HCT116 (cell line): ENCODE measurements around the gene KLRF2.

ENCODE experiments used
- EZH2 ChIP-seq: fragments of 200-600 bp; sonication (generic); IDR thresholded peaks from 2 replicates; pipeline ENCODE4 v1.6.1; 2017; ENCODE audit warnings: antibody characterized with exemption, mixed run types
- POLR2A ChIP-seq: IDR thresholded peaks from 2 replicates; pipeline ENCODE4 v1.7.0; 2011; ENCODE audit warnings: borderline replicate concordance; ENCODE audit not compliant: insufficient read depth, insufficient read length; ENCODE audit errors: extremely low read depth
- POLR2AphosphoS5 ChIP-seq: IDR thresholded peaks from 2 replicates; pipeline ENCODE4 v1.6.1; 2011; ENCODE audit warnings: mild to moderate bottlenecking, low read depth, low read length, moderate library complexity
- RAD21 ChIP-seq: IDR thresholded peaks from 2 replicates; pipeline ENCODE4 v1.6.1; 2012; ENCODE audit warnings: low read depth, mild to moderate bottlenecking
- SRF ChIP-seq: IDR thresholded peaks from 2 replicates; pipeline ENCODE4 v1.6.1; 2012; ENCODE audit warnings: low read depth
- ZNF274 ChIP-seq: fragments of 200-500 bp; sonication (Bioruptor generic); IDR thresholded peaks from 2 replicates; pipeline ENCODE4 v1.6.1; 2014; ENCODE audit warnings: mild to moderate bottlenecking, low read depth, low read length, inconsistent platforms
- TF ChIP-seq, protein P1 (sequence below), 3 experiments: fragments of 200-600 bp in 1 of 3; sonication (generic) in 1 of 3; IDR thresholded peaks in 2 of 3; conservative IDR thresholded peaks in 1 of 3; 2 replicates each; pipeline ENCODE4 v1.5.1; 2012 to 2017; ENCODE audit warnings: low read depth in 2 of 3, low read length in 2 of 3, antibody characterized with exemption in 1 of 3, borderline replicate concordance in 1 of 3, control low read depth in 1 of 3, mild to moderate bottlenecking in 1 of 3, mixed read lengths in 1 of 3, mixed run types in 1 of 3, moderate library complexity in 1 of 3; ENCODE audit not compliant: insufficient read depth in 1 of 3
- TF ChIP-seq, protein P2 (sequence below): IDR thresholded peaks from 2 replicates; pipeline ENCODE4 v1.6.1; 2012; ENCODE audit warnings: low read depth

DNA sequence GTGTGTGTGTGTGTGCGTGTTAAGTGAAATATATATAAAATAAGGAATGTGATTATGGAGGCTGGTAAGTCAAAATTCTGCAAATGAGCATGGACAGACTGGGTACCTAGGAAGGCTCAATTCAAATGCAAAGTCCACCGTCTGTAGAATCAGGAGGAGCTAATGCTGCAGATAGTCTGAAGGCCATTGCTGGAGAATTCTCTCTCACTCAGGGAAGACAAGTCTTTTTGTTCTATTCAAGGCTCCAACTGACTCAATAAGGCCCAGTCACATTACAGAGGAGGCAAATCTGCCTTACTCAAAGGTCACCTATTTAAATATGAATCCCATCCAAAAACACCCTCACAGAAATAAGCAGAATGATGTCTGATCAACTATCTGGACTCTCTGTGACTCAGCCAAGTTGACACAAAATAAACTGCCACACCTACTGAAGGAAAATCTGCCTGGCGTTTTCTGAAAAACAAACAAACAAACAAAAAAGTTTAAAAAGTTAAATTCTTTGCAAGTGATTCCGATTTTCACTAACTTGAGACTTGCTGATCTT lies 684 bp upstream of the KLRF2 start:
- TF ChIP-seq POLR2AphosphoS5 = no peak
- TF ChIP-seq, protein P1, sequence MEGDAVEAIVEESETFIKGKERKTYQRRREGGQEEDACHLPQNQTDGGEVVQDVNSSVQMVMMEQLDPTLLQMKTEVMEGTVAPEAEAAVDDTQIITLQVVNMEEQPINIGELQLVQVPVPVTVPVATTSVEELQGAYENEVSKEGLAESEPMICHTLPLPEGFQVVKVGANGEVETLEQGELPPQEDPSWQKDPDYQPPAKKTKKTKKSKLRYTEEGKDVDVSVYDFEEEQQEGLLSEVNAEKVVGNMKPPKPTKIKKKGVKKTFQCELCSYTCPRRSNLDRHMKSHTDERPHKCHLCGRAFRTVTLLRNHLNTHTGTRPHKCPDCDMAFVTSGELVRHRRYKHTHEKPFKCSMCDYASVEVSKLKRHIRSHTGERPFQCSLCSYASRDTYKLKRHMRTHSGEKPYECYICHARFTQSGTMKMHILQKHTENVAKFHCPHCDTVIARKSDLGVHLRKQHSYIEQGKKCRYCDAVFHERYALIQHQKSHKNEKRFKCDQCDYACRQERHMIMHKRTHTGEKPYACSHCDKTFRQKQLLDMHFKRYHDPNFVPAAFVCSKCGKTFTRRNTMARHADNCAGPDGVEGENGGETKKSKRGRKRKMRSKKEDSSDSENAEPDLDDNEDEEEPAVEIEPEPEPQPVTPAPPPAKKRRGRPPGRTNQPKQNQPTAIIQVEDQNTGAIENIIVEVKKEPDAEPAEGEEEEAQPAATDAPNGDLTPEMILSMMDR (IDR thresholded peaks at IDR 0.05 in 2 of 3, conservative IDR thresholded peaks at IDR 0.05 in 1 of 3; ENCODE audit: borderline replicate concordance in 1 of 3, insufficient read depth in 1 of 3, low read depth in 2 of 3, low read length in 2 of 3) = no peak
- TF ChIP-seq SRF = no peak
- TF ChIP-seq EZH2 = no peak
- no peak for TF ChIP-seq ZNF274
- TF ChIP-seq, protein P2, sequence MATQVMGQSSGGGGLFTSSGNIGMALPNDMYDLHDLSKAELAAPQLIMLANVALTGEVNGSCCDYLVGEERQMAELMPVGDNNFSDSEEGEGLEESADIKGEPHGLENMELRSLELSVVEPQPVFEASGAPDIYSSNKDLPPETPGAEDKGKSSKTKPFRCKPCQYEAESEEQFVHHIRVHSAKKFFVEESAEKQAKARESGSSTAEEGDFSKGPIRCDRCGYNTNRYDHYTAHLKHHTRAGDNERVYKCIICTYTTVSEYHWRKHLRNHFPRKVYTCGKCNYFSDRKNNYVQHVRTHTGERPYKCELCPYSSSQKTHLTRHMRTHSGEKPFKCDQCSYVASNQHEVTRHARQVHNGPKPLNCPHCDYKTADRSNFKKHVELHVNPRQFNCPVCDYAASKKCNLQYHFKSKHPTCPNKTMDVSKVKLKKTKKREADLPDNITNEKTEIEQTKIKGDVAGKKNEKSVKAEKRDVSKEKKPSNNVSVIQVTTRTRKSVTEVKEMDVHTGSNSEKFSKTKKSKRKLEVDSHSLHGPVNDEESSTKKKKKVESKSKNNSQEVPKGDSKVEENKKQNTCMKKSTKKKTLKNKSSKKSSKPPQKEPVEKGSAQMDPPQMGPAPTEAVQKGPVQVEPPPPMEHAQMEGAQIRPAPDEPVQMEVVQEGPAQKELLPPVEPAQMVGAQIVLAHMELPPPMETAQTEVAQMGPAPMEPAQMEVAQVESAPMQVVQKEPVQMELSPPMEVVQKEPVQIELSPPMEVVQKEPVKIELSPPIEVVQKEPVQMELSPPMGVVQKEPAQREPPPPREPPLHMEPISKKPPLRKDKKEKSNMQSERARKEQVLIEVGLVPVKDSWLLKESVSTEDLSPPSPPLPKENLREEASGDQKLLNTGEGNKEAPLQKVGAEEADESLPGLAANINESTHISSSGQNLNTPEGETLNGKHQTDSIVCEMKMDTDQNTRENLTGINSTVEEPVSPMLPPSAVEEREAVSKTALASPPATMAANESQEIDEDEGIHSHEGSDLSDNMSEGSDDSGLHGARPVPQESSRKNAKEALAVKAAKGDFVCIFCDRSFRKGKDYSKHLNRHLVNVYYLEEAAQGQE = no peak
- TF ChIP-seq RAD21 = no peak
- no peak for TF ChIP-seq POLR2A
